Testis (tissue), 3 donors: ENCODE data around the gene PCDHB11. TPM values are rescaled to one million over a fixed set of nuclear protein-coding genes. Genes with fewer than 3 reads are reported as not detected.
"Not testable (repeated sequence)": the region's sequence is repeated elsewhere in the genome, so short reads cannot be mapped to it uniquely, and the experiment has no call there.

ENCODE experiments used
- DNase-seq: peaks from one replicate; pipeline ENCODE4 v3.0.0-alpha.2; 2019
- H3K27ac ChIP-seq, 2 donors: fragments of 200-600 bp; sonication (generic); one replicate each; pipeline ENCODE4 v1.5.1; 2019
- H3K27me3 ChIP-seq: fragments of 200-600 bp; sonication (generic); one replicate; pipeline ENCODE4 v1.5.1; 2019
- H3K36me3 ChIP-seq: fragments of 200-600 bp; sonication (generic); one replicate; pipeline ENCODE4 v1.5.1; 2017; ENCODE audit warnings: low read depth; ENCODE audit errors: missing control alignments
- H3K4me1 ChIP-seq: fragments of 200-600 bp; sonication (generic); one replicate; pipeline ENCODE4 v1.5.1; 2019
- H3K4me3 ChIP-seq, 2 donors: fragments of 200-600 bp; sonication (generic); one replicate each; pipeline ENCODE4 v1.5.1; 2017 to 2019
- H3K9me3 ChIP-seq: fragments of 200-600 bp; sonication (generic); one replicate; pipeline ENCODE4 v1.5.1; 2017
- POLR2A ChIP-seq: fragments of 450-650 bp; IDR thresholded peaks from one replicate; pipeline ENCODE4 v1.6.1; 2017; ENCODE audit warnings: antibody characterized with exemption, mild to moderate bottlenecking, moderate library complexity
- WGBS, 2 donors: methylation state at CpG; one replicate each; pipeline ENCODE4 v1.1.5; 2018; 5-methylcytosine and 5-hydroxymethylcytosine counted together
- intact Hi-C: fragments of 100-400 bp; cut with DNase I; formaldehyde crosslinking; loops from one replicate; pipeline ENCODE4 v1.15.1; 2023; ENCODE audit warnings: low total_unique reads
- polyA plus RNA-seq: library from polyadenylated mRNA; stranded (reverse); fragments of 350-450 nt; fragmentation: Illumina TruSeq; extraction: RNeasy Lipid Tissue Mini Kit (QIAGEN cat#74804); gene quantifications from one replicate; pipeline ENCODE4 v1.2.3, GENCODE V29; 2014; ENCODE audit warnings: low read depth, low replicate concordance; ENCODE audit not compliant: insufficient read depth
- total RNA-seq, 2 donors: library from RNA; depleted of rRNA; stranded (reverse); fragments of >200 nt; gene quantifications; one replicate each; pipeline ENCODE4 v1.2.3, GENCODE V29; 2016
- TF ChIP-seq, protein P1 (sequence below), 3 experiments: fragments of 450-650 bp in 2 of 3; fragments of 200-600 bp in 1 of 3; sonication (generic) in 1 of 3; IDR thresholded peaks; one replicate each; pipeline ENCODE4 v1.5.1; 2016 to 2019; ENCODE audit warnings: antibody characterized with exemption in 3 of 3, mild to moderate bottlenecking in 2 of 3, moderate library complexity in 1 of 3

The PCDHB11 gene
- total and polyA plus RNA-seq, 3 donors from 2014 or later = 0.63 to 4.2 (median 4.0) TPM

DNA sequence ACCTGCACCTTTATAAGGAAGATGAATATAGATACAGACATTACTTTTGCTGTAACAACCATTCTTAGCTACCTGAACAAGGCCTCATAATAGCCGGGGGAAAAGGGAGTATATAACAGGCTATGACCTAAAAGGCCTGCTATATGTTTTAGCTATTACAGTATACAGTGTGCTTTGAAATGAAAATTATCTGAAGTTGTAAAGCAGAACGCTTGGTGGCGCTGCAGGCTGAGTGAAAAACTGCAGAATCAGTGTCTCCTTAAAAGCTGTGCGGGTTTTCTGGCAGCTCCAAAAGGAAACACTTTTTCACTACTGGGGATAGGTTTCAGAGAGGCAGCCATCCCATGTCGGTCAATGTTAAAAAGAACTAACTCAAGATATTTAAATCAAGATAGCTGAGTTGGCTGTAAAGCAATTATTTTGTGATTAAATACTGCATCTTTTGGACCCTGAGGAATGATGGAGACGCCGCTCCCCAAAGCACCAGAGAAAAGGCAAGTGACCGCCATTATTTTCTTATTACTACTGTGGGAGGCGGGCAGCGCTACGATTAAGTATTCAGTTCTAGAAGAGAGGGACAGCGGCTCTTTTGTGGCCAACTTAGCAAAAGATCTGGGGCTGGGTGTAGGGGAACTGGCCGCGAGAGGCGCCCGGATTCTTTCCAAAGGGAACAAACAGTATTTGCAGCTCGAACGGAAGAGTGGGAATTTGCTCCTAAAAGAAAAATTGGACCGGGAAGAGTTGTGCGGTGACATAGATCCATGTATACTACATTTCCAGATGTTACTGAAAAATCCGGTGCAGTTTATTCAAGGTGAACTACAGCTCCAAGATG lies 43.7 kb upstream of the PCDHB11 start:
- TF ChIP-seq POLR2A = no peak
- TF ChIP-seq, protein P1, sequence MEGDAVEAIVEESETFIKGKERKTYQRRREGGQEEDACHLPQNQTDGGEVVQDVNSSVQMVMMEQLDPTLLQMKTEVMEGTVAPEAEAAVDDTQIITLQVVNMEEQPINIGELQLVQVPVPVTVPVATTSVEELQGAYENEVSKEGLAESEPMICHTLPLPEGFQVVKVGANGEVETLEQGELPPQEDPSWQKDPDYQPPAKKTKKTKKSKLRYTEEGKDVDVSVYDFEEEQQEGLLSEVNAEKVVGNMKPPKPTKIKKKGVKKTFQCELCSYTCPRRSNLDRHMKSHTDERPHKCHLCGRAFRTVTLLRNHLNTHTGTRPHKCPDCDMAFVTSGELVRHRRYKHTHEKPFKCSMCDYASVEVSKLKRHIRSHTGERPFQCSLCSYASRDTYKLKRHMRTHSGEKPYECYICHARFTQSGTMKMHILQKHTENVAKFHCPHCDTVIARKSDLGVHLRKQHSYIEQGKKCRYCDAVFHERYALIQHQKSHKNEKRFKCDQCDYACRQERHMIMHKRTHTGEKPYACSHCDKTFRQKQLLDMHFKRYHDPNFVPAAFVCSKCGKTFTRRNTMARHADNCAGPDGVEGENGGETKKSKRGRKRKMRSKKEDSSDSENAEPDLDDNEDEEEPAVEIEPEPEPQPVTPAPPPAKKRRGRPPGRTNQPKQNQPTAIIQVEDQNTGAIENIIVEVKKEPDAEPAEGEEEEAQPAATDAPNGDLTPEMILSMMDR (IDR thresholded peaks at IDR 0.05) = peak in 2 of 3 experiments; percentile 17 to 22

DNA sequence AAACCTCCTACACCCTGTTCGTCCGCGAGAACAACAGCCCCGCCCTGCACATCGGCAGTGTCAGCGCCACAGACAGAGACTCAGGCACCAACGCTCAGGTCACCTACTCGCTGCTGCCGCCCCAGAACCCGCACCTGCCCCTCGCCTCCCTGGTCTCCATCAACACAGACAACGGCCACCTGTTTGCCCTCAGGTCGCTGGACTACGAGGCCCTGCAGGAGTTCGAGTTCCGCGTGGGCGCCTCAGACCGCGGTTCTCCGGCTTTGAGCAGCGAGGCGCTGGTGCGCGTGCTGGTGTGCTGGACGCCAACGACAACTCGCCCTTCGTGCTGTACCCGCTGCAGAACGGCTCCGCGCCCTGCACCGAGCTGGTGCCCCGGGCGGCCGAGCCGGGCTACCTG lies 42.1 kb upstream of the PCDHB11 start:
- H3K27ac ChIP-seq, H3K4me1 ChIP-seq, H3K36me3 ChIP-seq, H3K27me3 ChIP-seq, H3K4me3 ChIP-seq, intact Hi-C loops, H3K9me3 ChIP-seq, DNase-seq: not testable (repeated sequence)
- 31% methylated on average over 38 of the region's 38 CpGs; no CpG with 5 or more reads in 1 of the 2 donors for WGBS, 2 donors

More for the DNA sequence above, 43.7 kb upstream of the PCDHB11 start:
- Histone ChIP-seq H3K4me1 (no peaks in the 10 kb centered on the region), H3K4me3 (peak overlapping the region in 1 of 2 donors; percentile 2), H3K27ac (no peak overlapping the region), H3K36me3 (no peaks in the 10 kb centered on the region), H3K27me3 (no peaks in the 10 kb centered on the region), H3K9me3 (no peaks in the 10 kb centered on the region)
- DNase-seq = no peak
- WGBS, 2 donors = 22 to 36% methylated on average over 21 of the region's 21 CpGs
- intact Hi-C loops = no loop called here

DNA sequence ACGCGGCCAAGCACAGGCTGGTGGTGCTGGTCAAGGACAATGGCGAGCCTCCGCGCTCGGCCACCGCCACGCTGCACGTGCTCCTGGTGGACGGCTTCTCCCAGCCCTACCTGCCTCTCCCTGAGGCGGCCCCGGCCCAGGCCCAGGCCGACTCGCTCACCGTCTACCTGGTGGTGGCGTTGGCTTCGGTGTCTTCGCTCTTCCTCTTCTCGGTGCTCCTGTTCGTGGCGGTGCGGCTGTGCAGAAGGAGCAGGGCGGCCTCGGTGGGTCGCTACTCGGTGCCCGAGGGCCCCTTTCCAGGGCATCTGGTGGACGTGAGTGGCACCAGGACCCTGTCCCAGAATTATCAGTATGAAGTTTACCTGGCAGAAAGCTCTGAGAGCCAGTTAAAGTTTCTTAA lies 41.5 kb upstream of the PCDHB11 start:
- H3K9me3 ChIP-seq, intact Hi-C loops, DNase-seq, H3K27me3 ChIP-seq, H3K36me3 ChIP-seq, H3K4me1 ChIP-seq, H3K27ac ChIP-seq, H3K4me3 ChIP-seq: not testable (repeated sequence)
- 28 to 36% methylated on average over 13 to 16 of the region's 28 CpGs for WGBS, 2 donors

DNA sequence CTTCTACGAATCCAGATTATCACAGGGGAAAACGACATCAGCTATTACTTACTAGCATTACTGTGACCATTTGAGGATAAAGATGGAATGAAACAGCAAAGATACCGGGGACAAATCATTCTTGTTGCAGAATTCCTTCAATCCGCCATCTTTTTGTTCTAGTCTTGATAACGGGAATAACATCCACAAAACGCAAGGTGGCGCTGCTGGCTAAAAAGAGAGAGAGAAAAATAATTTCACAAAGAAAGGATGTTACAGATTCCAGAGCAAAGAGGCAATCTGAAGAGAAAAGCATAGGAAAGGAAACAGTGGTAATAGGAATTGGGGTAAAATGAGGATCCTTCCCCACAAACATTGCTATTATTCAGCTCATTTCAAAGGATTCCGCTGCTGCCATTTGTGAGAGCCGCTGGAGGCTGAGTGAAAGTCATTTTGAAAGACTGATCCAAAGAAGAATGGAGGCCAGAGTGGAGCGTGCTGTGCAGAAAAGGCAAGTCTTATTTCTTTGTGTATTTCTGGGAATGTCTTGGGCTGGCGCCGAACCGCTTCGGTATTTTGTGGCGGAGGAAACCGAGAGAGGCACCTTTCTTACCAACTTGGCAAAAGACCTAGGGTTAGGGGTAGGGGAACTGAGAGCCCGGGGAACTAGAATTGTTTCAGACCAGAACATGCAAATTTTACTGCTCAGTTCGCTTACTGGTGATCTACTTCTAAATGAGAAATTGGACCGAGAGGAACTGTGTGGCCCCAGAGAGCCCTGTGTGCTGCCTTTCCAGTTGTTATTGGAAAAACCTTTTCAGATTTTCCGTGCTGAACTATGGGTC lies 26.8 kb upstream of the PCDHB11 start, which contains the start of gene PCDHB7:
TSS of gene PCDHB7 (plus strand) at position 264 of the 824 bp plus-strand sequence. CDS start at position 456, 192 bp downstream.
- Histone ChIP-seq H3K4me1 (no peaks in the 10 kb centered on the region), H3K9me3 (no peaks in the 10 kb centered on the region), H3K4me3 (peak within 1 kb of the TSS; percentile 4 to 37), H3K27me3 (no peaks in the 10 kb centered on the region), H3K27ac (no peak within 1 kb of the TSS), H3K36me3 (no peaks in the 10 kb centered on the region)
- intact Hi-C loops = no loop called here
- TF ChIP-seq, protein P1 (IDR thresholded peaks at IDR 0.05) = peak; percentile 39 to 54 (median 53)
- TF ChIP-seq POLR2A = no peak
- WGBS, 2 donors = 14 to 27% methylated on average over 20 of the region's 20 CpGs
- peak; percentile 70 for DNase-seq

DNA sequence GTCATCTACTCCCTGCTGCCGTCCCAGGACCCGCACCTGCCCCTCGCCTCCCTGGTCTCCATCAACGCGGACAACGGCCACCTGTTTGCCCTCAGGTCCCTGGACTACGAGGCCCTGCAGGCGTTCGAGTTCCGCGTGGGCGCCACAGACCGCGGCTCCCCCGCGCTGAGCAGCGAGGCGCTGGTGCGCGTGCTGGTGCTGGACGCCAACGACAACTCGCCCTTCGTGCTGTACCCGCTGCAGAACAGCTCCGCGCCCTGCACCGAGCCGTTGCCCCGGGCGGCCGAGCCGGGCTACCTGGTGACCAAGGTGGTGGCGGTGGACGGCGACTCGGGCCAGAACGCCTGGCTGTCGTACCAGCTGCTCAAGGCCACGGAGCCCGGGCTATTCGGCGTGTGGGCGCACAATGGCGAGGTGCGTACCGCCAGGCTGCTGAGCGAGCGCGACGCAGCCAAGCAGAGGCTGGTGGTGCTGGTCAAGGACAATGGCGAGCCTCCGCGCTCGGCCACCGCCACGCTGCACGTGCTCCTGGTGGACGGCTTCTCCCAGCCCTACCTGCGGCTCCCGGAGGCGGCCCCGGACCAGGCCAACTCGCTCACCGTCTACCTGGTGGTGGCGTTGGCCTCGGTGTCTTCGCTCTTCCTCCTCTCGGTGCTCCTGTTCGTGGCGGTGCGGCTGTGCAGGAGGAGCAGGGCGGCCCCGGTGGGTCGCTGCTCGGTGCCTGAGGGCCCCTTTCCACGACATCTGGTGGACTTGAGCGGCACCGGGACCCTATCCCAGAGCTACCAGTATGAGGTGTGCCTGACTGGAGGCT lies 24.9 kb upstream of the PCDHB11 start:
- H3K27ac ChIP-seq, intact Hi-C loops, H3K36me3 ChIP-seq, DNase-seq, H3K9me3 ChIP-seq, H3K4me1 ChIP-seq, H3K27me3 ChIP-seq: not testable (repeated sequence)
- peak overlapping the region in 1 of 2 donors; percentile 22 for H3K4me3 ChIP-seq
- 25 to 35% methylated on average over 35 to 59 of the region's 79 CpGs for WGBS, 2 donors
